MG63 (cell line): ENCODE measurements around the gene WDR44. TPM values are rescaled to one million over a fixed set of nuclear protein-coding genes. Genes with fewer than 3 reads are reported as not detected.
A peak's percentile ranks its signal among the peaks of the same experiment; 100 is the strongest.

ENCODE experiments used
- DNase-seq: peaks from one replicate; pipeline ENCODE4 v3.0.0-alpha.2; 2020
- H3K27me3 ChIP-seq: fragments of 250-450 bp; sonication (Bioruptor Pico); 2 replicates; pipeline ENCODE4 v1.5.1; 2020; ENCODE audit warnings: mild to moderate bottlenecking, moderate library complexity
- H3K36me3 ChIP-seq: fragments of 250-450 bp; sonication (Bioruptor Pico); 2 replicates; pipeline ENCODE4 v1.5.1; 2020; ENCODE audit warnings: mild to moderate bottlenecking, moderate library complexity
- H3K4me3 ChIP-seq: fragments of 250-450 bp; sonication (Bioruptor Pico); 2 replicates; pipeline ENCODE4 v1.5.1; 2020; ENCODE audit warnings: mild to moderate bottlenecking, moderate library complexity
- H3K9me3 ChIP-seq: fragments of 250-450 bp; sonication (Bioruptor Pico); 2 replicates; pipeline ENCODE4 v1.5.1; 2020; ENCODE audit warnings: mild to moderate bottlenecking, moderate library complexity
- total RNA-seq: library from RNA; depleted of rRNA; stranded (reverse); fragments of >200 nt; shearing (Covaris generic); gene quantifications from 2 replicates; pipeline ENCODE4 v1.2.3, GENCODE V29; 2014; ENCODE audit warnings: low replicate concordance; rRNA removed

The WDR44 gene
- total RNA-seq, 1 experiment from 2014 or later: 6.3 TPM

GRCh38 chrX:118495958-118496762 lies 150.3 kb downstream of the WDR44 start:
- peak overlapping the region; percentile 55 for H3K4me3 ChIP-seq
- no peaks in the 10 kb centered on the region for H3K27me3 ChIP-seq
- H3K36me3 ChIP-seq: no peaks in the 10 kb centered on the region
- no peaks in the 10 kb centered on the region for H3K9me3 ChIP-seq
- peak; percentile 28 for DNase-seq

GRCh38 chrX:118496763-118497079 lies 150.8 kb downstream of the WDR44 start:
- Histone ChIP-seq H3K27me3 (no peaks in the 10 kb centered on the region), H3K9me3 (no peaks in the 10 kb centered on the region), H3K4me3 (peak overlapping the region; percentile 55), H3K36me3 (no peaks in the 10 kb centered on the region)
- no peak for DNase-seq

- H3K27me3 ChIP-seq: no peaks in the 10 kb centered on the region
- no peaks in the 10 kb centered on the region for H3K36me3 ChIP-seq
- DNase-seq: no peak
- H3K4me3 ChIP-seq: no peak overlapping the region
- H3K9me3 ChIP-seq: no peaks in the 10 kb centered on the region
Measured at GRCh38 chrX:118497180-118497818, 151.4 kb downstream of the WDR44 start.

- Histone ChIP-seq H3K9me3 (no peaks in the 10 kb centered on the region), H3K27me3 (no peaks in the 10 kb centered on the region), H3K36me3 (no peaks in the 10 kb centered on the region), H3K4me3 (no peak overlapping the region)
- no peak for DNase-seq
Measured at GRCh38 chrX:118498351-118498750, 152.4 kb downstream of the WDR44 start.

GRCh38 chrX:118498755-118499154 lies 152.8 kb downstream of the WDR44 start:
- no peak for DNase-seq
- Histone ChIP-seq H3K27me3 (no peaks in the 10 kb centered on the region), H3K9me3 (no peaks in the 10 kb centered on the region), H3K36me3 (no peaks in the 10 kb centered on the region), H3K4me3 (no peak overlapping the region)

GRCh38 chrX:118499295-118499694 lies 153.4 kb downstream of the WDR44 start:
- DNase-seq: no peak
- Histone ChIP-seq H3K36me3 (no peaks in the 10 kb centered on the region), H3K27me3 (no peaks in the 10 kb centered on the region), H3K4me3 (no peak overlapping the region), H3K9me3 (no peaks in the 10 kb centered on the region)

Other genes starting within 250 kb of the WDR44 start
- gene KLHL13, start 229.3 kb upstream of the WDR44 start, total RNA-seq: 14.2 and 16.3 TPM in 2 replicates
- 4.3 and 6.4 TPM in 2 replicates for gene DOCK11, start 149.7 kb downstream of the WDR44 start, total RNA-seq